Lung (tissue), 12 donors: ENCODE measurements around the gene COPS6. TPM values are rescaled to one million over a fixed set of nuclear protein-coding genes. Genes with fewer than 3 reads are reported as not detected.

Source experiments
- ATAC-seq: fragments of 200-7000 bp; cut with Tn5 transposase; one replicate; pipeline ENCODE4 v1.9.1; 2020; ENCODE audit warnings: moderate number of reproducible peaks; ENCODE audit not compliant: insufficient read depth, low FRiP score
- DNase-seq, 3 donors: peaks; one replicate each; pipeline ENCODE4 v3.0.0-alpha.2; 2013 to 2017
- H3K27ac ChIP-seq, 2 donors: one replicate each; pipeline ENCODE4 v1.5.1; 2013; ENCODE audit warnings: mild to moderate bottlenecking in 2 of 2, moderate library complexity in 2 of 2, control low read depth in 1 of 2, inconsistent platforms in 1 of 2, low read depth in 1 of 2, low read length in 1 of 2
- H3K27me3 ChIP-seq, 3 donors: one replicate each; pipeline ENCODE4 v1.5.1; 2013; ENCODE audit warnings: low read length in 2 of 3; ENCODE audit not compliant: control insufficient read depth in 3 of 3, insufficient read depth in 3 of 3
- H3K36me3 ChIP-seq, 4 donors: one replicate each; pipeline ENCODE4 v1.5.1; 2013; ENCODE audit warnings: low read length in 4 of 4, mild to moderate bottlenecking in 1 of 4, moderate library complexity in 1 of 4; ENCODE audit not compliant: control insufficient read depth in 4 of 4, insufficient read depth in 4 of 4
- H3K4me1 ChIP-seq, 5 donors: one replicate each; pipeline ENCODE4 v1.5.1; 2013; ENCODE audit warnings: low read length in 5 of 5, mild to moderate bottlenecking in 2 of 5, moderate library complexity in 1 of 5; ENCODE audit not compliant: control insufficient read depth in 5 of 5, insufficient read depth in 5 of 5
- H3K4me3 ChIP-seq: one replicate; pipeline ENCODE4 v1.5.1; 2013; ENCODE audit warnings: mild to moderate bottlenecking, control low read depth, moderate library complexity
- H3K9ac ChIP-seq, 2 donors: one replicate each; pipeline ENCODE4 v1.5.1; 2013; ENCODE audit warnings: low read length in 2 of 2, control low read depth in 1 of 2; ENCODE audit not compliant: insufficient read depth in 1 of 2
- H3K9me3 ChIP-seq, 4 donors: one replicate each; pipeline ENCODE4 v1.5.1; 2013; ENCODE audit warnings: low read length in 3 of 4, mild to moderate bottlenecking in 1 of 4, moderate library complexity in 1 of 4; ENCODE audit not compliant: control insufficient read depth in 4 of 4, insufficient read depth in 3 of 4
- CTCF ChIP-seq: IDR thresholded peaks from 2 replicates; pipeline ENCODE4 v1.5.1; 2012; ENCODE audit warnings: mild to moderate bottlenecking; ENCODE audit errors: control extremely low read depth, extremely low read depth
- WGBS, 2 donors: extraction: QIAGEN DNeasy Blood & Tissue Kit; methylation state at CpG; one replicate each; pipeline ENCODE4 v1.1.7; 2013; 5-methylcytosine and 5-hydroxymethylcytosine counted together
- polyA plus RNA-seq, 2 donors: library from polyadenylated mRNA; stranded (reverse); fragments of 200-250 nt; gene quantifications; one replicate each; pipeline ENCODE4 v1.2.1, GENCODE V29; 2013
- total RNA-seq, 2 donors: library from RNA; depleted of rRNA in 1 of 2; stranded (reverse); fragments of >200 nt in 1 of 2; gene quantifications; one replicate each; pipeline ENCODE4 v1.2.1, GENCODE V29; 2014 to 2021
- donor health status: control.
- donor health status: control.
- donor health status: Bipolar disorder and iron deficiency.
- donor health status: healthy.
- donor health status: DM: yes; HTN: yes; CAD: no.

The COPS6 gene
- total and polyA plus RNA-seq, 4 donors = 66.1 to 108 (median 89.9) TPM

- Histone ChIP-seq H3K9me3 (no peaks in the 10 kb centered on the region), H3K4me3 (peak overlapping the region; percentile 76), H3K36me3 (peaks cover 18 to 42% (median 40%) of the 10 kb centered on the region in 4 donors), H3K27ac (peak overlapping the region; percentile 79 to 84), H3K4me1 (peaks cover 0 to 15% (median 11%) of the 10 kb centered on the region in 5 donors), H3K9ac (peak overlapping the region; percentile 44 to 76), H3K27me3 (no peaks in the 10 kb centered on the region)
- WGBS, 2 donors = 0 to 1% methylated on average over 57 to 61 of the region's 61 CpGs
- TF ChIP-seq CTCF = no peak
- DNase-seq (peak; percentile 96 to 98 (median 97)), ATAC-seq (peak; percentile 93)
Observed at GRCh38 chr7:100100420-100101015, 11.7 kb downstream of the COPS6 start.

- ATAC-seq (peak; percentile 96), DNase-seq (peak; percentile 99)
- no peaks in the 10 kb centered on the region for H3K27me3 ChIP-seq
- no peaks in the 10 kb centered on the region for H3K9me3 ChIP-seq
- peak within 1 kb of the TSS; percentile 84 to 87 for H3K27ac ChIP-seq
- peak within 1 kb of the TSS; percentile 76 for H3K4me3 ChIP-seq
- peaks cover 18 to 42% (median 35%) of the 10 kb centered on the region in 4 donors for H3K36me3 ChIP-seq
- WGBS, 2 donors = 0% methylated on average over 80 of the region's 80 CpGs
- H3K4me1 ChIP-seq = peaks cover 0 to 15% (median 11%) of the 10 kb centered on the region in 5 donors
- no peak for TF ChIP-seq CTCF
- H3K9ac ChIP-seq = peak within 1 kb of the TSS; percentile 46 to 76
Observed at GRCh38 chr7:100101016-100101862, 12.5 kb downstream of the COPS6 start, which contains the start of the genes AP4M1 and MCM7. AP4M1 (plus strand) TSS chr7:100101643; CDS start chr7:100101715, 72 bp downstream. MCM7 (minus strand) TSS chr7:100101397; CDS start chr7:100101294, 103 bp downstream.

- no peak for TF ChIP-seq CTCF
- H3K27ac ChIP-seq = no peak overlapping the region
- WGBS, 2 donors = 92 to 93% methylated on average over 17 of the region's 17 CpGs
- no peaks in the 10 kb centered on the region for H3K9me3 ChIP-seq
- no peak for ATAC-seq
- H3K4me1 ChIP-seq = peaks cover 0 to 15% (median 11%) of the 10 kb centered on the region in 5 donors
- no peak overlapping the region for H3K9ac ChIP-seq
- H3K4me3 ChIP-seq = no peak overlapping the region
- no peak for DNase-seq
- H3K27me3 ChIP-seq = no peaks in the 10 kb centered on the region
- peaks cover 11 to 47% (median 22%) of the 10 kb centered on the region in 4 donors for H3K36me3 ChIP-seq
Observed at GRCh38 chr7:100102950-100103840, 14.4 kb downstream of the COPS6 start.
